ENCODE results near the gene MRPL9. TPM values are rescaled to one million over a fixed set of nuclear protein-coding genes. Genes with fewer than 3 reads are reported as not detected.

The MRPL9 gene
- total RNA-seq: 10 to 100 TPM; 38.8 to 53.4 (median 46.8) TPM

DNA sequence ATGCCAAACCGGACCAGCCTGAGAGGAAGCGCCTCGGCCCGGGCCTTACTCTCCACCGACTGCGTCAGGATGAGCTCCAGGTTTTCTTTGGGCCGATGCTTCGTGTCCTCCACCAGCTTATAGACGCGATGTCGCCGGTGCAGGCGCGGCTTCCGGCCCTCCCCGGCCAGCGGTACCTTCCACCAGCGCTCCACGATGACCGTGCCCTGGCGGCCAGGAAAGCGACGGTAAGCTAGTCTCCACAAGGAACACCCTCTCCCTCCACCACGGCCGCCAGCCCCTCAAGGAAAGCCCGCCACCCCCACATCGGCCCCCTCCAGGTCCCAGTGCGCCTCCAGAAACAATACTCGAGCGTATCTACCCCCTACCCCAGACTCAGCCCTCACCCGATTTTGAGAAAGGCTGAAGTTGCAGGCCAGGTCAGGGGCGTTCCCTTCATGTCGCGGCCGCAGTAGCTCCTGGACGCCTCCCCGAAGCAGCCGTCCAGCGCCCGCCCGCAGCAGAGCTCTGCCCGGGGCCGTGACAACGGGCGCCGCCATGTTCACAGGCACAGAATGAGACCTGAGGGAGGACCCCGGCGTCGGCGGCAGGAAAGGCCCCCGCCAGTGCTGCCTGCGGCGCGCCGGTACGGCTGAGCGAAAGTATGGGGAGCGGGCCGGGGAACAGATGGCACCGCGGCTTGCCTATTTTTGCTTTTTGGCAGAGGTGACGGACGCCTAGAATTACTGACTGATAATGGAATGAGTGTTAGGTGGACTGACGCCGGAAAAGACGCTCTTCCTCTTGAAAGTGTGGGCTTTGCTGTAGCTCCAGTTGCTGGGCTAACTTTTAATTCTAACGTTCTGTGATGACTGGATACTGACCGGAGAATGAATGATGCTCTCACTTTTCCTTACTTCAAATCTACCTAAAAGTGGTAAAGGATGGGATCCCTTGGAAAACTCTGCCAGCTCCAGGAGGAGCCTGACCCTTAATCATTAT, at the start of gene MRPL9:
Gene MRPL9 (minus strand): TSS at position 556 of the 981 bp plus-strand sequence. CDS start 17 bp downstream, at position 539.
- DNase-seq (ENCODE audit: low spot score): peak; percentile 40
- TF ChIP-seq CTCF (IDR thresholded peaks at IDR 0.05): no peak
- ATAC-seq (ENCODE audit: low FRiP score): peak; percentile 92

GRCh38 chr1:151811181-151811580, 47.9 kb upstream of the MRPL9 start:
- DNase-seq (ENCODE audit: low spot score) (no peak), ATAC-seq (ENCODE audit: low FRiP score) (no peak)
- TF ChIP-seq CTCF (IDR thresholded peaks at IDR 0.05): no peak

- no peak for TF ChIP-seq CTCF (IDR thresholded peaks at IDR 0.05)
- no peak for ATAC-seq (ENCODE audit: low FRiP score)
- no peak for DNase-seq (ENCODE audit: low spot score)
Measured at GRCh38 chr1:151809985-151810556, 46.8 kb upstream of the MRPL9 start.

GRCh38 chr1:151809290-151809984, 46.1 kb upstream of the MRPL9 start:
- ATAC-seq (ENCODE audit: low FRiP score): no peak
- TF ChIP-seq CTCF (IDR thresholded peaks at IDR 0.05): no peak
- no peak for DNase-seq (ENCODE audit: low spot score)

DNA sequence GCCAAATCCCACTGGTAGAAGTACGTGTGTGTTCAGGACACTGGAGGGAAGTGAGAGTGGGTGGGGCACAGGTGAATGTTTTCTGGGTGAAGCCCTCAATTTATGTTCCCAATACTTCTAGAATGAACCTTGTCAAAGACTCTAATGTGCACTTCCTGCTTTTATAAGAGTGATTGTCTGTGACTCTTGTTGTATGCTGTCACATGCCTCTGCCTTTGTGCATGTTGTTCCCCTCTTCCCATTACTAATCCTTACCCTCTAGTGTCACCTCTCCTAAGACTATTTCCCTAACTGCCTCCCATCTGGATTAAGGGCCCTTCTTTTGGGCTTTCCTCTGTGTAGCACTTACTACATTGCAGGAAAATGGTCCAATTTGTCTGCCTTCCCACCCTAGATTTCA, 44.5 kb upstream of the MRPL9 start:
- ATAC-seq (ENCODE audit: low FRiP score): no peak
- DNase-seq (ENCODE audit: low spot score): no peak

DNA sequence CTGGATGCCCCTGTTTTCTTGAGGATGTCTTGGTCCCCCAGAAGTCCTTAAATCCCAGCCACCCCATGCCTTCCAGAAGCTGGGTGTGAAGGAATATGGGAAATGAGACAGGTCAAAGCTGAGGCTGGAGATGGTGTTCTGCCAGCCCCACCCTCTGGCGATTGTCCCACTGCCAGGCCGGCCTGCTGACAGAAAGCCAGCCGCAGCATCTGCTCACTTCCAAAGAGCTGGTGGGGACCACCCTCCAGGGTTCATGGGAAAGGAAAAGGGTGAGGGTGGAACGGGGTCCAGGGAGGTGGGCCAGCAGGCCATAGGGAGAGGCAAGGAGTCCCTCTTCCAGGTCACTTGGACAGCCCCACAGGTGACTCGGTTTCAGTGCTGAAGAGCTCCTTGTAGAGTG, 43.8 kb upstream of the MRPL9 start:
- TF ChIP-seq CTCF (IDR thresholded peaks at IDR 0.05): no peak
- DNase-seq (ENCODE audit: low spot score): no peak
- no peak for ATAC-seq (ENCODE audit: low FRiP score)

More for the DNA sequence above, 44.5 kb upstream of the MRPL9 start:
- no peak for TF ChIP-seq CTCF (IDR thresholded peaks at IDR 0.05)

All from omental fat pad (tissue), 4 donors.